ENCODE measurements around the gene UGGT2.

- TF ChIP-seq POLR2A (IDR thresholded peaks at IDR 0.05; ENCODE audit: low read length): no peak
- TF ChIP-seq GATA1 (IDR thresholded peaks at IDR 0.05; ENCODE audit: low read depth, low read length): no peak
Measured at GRCh38 chr13:95842898-95843297, 210.3 kb downstream of the UGGT2 start.

All from erythroblast (primary cell).